NCI-H82 treated with DMSO at 0.1 percent for 48 hours (cell line): ENCODE results near the gene TRAF1.

Experiments used
- DNase-seq: peaks from one replicate; lab custom pipeline; 2025; ENCODE audit not compliant: unreplicated experiment; lab: John Stamatoyannopoulos, UW

The TRAF1 gene

DNA sequence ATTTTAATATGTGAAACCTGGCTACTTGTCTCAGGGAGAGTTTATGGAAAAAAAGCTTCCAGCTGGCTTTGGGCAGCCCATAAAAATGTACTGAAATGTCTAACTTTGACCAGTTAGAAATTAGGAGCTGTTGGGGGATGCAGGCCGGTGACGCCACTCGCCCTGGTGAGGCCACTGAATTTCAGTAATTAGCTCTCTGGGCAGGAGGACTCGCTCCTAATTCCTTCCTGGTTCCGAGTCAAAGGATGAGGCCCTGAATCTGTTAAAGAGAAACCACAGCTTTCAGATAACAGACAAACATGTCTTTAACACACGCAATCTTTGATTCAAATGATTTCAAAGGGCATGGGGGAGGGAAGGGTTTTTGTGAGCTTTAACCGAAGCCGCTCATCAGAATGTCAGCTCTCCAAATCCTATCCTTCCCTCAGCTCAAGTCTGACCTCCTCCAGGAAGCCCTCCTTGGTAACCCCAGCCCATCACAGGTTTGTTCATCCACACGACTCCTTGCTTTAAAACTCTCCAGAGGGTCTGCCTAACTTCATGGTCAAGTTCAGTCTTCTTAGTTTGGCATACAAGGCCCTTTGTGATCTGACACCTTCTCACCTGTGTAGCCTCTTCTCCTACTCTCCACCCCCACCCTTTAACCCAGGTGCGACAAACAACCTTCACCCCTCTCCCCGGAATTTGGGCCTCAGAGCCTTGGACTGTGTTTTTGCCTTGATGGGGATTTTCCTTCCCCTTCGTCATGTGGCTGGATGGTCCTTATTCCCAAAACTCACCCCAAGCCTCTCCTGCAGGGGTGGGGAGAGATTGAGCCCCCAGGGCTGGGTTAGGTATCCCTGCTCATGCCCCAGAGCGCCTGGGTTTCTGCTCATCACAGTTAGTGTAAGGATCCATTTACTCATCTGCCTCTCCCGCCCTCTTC is 36.0 kb downstream of the TRAF1 start:
- DNase-seq = no peak

DNA sequence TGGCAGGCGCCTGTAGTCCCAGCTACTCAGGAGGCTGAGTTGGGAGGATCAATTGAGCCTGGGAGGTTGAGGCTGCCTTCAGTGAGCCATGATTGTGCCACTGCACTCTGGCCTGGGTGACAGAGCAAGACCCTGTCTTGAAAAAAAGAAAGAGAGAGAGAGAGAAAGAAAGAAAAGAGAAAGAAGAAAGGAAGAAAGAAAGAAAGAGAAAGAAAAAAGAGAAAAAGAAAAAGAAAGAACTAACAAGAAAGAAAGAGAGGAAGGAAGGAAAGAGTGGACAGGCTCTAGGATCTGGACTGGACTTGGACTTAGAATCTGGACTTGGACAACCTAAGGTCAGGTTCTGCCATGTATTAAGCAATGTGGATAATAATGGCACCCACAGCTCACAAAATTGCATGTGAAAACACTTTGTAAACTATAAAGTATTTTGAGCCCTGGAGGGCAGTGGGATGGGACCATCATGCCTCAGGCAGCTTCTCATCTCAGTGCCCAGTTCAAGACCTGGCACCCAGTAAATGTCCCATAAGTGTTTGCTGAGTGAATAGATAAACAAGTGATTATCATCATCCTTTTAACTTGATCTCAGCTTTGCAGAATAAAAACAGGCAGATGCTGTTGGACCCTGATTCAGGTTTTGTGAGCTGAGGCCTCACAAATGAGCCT is 36.9 kb downstream of the TRAF1 start:
- peak; percentile 23 for DNase-seq

DNA sequence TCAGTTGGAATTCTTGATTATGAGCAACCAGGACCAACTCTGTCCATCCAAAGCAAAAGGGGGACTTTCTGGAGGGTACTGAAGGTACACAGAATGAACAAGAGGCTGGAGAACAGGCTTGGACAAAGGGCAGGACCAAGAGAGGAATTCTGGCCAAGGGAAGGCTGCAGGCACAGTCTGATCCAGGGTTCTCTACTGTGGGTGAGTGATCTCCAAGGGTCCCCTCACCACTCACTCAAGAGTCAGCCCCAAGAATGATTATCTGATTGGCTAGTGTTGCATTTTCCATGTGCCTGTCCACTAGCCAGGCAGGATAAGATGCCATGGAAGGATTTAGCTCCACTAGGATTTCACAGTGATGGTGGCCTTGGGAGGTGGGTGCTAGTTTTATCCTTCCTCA is 38.0 kb downstream of the TRAF1 start:
- DNase-seq = no peak

DNA sequence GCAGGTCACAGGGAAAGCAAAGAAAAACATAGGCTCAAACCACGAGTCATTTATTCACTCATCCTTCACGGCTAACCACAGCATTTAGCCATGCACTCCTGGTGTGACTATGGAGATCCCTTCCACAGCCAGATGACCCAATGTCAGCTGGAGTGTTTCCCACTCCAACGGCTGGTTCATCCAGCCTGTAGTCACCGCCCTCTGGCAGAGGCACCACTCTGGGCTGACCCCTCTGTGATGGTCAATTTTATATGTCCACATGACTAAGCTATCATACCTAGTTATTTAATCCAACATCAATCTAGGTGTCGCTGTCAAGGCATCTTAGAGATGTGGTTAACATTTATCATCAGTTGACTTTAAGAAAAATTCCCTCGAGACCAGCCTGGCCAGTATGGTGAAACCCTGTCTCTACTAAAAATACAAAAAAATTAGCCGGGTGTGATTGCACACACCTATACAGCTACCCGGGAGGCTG is 40.1 kb downstream of the TRAF1 start:
- DNase-seq = no peak

DNA sequence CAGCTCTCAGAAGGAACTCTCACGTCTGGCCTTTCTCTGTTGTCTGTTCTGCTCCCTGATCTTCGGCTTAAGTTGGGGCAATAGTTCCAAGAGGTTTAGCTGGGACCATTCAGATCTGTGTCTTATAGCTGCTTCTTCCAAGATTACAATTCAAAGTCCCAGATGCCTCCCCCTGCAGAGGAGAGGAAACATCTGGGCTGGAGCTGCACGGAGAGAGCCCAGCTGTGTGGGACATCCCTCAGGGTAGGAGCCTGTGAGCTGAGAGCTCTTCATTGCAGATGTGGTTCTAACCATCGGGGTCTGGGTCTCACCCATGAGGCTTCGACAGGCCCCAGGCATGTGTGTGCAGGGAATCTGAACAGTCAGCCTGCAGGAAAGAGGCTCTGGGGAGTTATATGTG is 40.6 kb downstream of the TRAF1 start:
- DNase-seq = no peak

DNA sequence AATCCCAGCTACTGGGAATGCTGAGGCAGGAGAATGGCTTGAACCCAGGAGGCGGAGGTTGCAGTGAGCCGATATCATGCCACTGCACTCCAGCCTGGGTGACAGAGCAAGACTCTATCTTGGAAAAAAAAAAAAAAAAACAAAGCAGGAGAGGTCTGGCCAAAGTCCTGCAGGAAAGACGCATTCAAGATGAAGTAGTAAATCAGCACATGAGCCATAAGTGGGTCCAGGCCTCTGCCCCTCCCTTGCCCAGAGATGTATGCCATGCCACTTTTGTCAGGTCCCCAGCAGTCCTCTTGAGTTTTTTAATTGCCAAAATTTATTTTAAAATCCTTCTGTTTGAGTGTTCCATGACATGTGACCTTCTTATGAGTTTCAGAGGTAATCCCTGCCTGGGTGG is 41.1 kb downstream of the TRAF1 start:
- DNase-seq = no peak

DNA sequence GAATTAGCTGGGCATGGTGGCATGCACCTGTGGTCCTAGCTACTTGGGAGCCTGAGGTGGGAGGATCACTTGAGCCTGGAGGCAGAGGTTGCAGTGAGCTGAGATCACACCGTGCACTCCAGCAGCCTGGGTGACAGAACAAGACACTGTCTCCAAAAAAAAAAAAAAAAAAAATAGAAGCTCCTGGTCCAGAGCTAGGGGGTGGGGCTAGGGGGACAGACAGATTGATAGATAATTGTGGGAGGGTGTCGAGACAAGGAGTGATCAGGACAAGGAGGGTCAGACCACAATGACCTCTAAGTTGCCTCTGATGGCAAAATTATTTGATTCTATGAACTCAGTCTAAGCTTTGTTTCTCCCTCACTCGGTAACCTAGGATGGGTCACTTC is 43.0 kb downstream of the TRAF1 start:
- no peak for DNase-seq

DNA sequence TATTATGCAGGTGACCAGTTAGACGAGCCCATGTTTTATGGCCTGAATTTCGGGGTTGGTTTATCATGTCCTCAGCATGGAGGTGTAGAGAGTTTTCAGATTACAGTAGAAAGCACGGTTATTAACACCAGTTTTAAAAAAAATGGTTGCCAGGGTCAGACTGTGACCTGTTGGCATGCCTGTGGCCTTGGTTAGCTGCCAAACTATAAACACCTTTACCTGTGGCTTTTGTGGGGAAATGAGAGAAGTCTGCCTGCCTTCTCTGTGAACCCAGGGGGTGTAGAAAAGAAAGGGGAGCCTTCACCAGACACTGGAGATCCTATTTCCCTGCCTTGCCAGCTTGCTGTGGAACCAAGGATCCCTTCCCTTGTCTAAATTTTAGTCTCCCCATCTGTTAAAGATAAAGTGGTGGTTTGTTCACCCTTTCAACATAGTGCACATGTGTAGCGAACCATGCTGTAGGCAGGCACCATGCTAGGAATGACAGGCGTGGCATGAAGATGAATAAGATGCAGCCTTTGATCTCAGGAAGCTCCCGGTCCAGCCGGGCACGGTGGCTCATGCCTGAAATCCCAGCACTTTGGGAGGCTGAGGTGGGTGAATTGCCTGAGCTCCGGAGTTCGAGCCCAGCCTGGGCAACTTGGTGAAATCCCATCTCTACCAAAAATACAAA is 43.5 kb downstream of the TRAF1 start:
- no peak for DNase-seq

DNA sequence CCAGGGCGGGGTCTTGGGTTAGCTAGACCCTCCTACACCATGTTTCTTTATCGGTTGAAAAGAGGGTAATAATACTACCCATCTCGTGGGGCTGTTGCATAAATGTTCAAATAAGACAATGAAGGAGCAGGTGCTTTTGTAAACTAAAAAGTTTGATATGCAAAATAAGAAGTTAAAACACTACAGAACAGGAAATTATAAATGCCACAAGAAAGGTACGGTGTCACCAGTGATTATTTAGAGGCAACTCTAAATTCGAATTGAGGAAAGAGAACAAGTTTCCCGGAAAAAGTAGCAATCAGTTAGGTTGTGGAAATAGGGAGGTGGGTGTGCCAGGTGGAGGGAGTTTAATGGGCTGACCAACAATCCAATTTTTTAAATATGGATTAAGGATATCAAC is 47.1 kb downstream of the TRAF1 start:
- DNase-seq = no peak

DNA sequence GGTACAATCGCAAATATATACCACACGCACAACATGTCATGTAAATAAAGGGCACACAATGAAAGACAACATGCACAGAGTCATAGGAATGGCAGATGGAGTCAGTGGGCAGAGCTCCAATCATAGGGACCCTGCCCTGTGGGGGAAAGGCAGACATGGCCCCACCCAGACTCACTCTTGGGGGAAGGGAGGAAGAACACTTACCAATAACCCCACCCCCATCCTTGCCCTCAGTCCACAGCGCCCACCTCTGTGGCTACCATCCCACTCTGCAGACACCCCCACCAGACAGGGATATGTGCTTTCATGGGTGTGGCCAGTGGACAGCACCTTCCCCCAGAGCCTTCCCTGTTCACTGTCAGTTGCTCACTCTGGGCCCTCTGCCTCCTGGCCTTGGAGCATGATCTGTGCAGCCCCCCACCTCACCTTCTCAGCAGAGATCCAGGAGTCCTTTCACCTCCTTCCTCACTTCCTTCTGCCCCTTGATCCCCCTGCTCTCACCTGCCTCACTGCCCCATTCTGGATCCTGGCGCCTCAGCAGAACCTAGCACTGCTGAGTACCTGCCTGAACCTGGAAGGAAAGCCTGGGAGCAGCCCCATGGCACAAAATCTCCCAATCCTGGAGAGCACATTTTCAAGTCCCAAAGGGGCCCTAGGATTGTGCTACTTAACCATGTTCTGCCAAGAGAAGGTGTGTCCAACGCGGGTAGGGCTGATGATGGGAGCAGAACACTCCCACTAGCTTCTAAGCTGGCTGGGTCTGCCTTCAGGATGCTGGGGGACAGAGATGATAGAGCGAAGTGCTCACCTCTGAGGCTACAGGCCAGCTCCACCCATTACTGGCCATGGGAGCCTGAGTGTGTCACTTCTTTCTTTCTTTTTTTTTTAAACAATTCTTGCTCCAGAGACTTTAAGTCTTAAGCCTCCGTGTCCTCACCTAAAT is 48.1 kb downstream of the TRAF1 start:
- peak; percentile 38 for DNase-seq

DNA sequence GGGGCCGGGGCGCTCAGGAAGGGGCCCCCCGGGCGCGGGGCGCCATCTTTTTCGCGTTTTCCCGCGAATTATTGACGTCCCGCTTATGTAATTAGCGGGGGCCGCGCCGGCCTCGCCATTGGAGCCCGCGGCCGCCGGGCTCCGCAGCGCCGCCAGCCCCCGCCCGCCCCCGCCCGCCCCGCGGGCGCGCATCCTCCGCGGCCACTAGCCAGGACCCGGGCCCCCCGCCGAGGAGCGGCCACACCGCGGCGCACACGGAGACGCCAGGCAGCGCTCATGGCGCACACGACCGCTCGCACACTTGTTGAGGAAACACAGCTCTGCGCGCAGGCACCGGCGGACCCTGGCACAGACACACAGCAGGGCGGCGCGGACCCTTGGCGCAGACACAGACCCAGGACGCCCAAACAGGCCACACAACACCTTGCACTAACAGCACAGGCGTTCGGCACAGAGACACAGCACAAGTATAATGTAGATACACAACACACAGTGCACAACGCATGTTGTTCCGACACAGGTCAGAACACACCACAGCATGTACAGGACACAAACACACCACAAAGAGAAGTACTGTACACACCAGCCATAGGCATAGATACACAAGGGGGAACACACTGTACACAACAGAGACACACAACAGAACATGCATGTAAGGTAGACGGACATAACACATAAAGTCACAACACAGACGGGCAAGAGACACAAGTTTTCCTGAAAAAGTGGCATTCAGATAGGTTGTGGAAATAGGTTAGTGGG is 49.1 kb downstream of the TRAF1 start:
- DNase-seq = peak; percentile 30

DNA sequence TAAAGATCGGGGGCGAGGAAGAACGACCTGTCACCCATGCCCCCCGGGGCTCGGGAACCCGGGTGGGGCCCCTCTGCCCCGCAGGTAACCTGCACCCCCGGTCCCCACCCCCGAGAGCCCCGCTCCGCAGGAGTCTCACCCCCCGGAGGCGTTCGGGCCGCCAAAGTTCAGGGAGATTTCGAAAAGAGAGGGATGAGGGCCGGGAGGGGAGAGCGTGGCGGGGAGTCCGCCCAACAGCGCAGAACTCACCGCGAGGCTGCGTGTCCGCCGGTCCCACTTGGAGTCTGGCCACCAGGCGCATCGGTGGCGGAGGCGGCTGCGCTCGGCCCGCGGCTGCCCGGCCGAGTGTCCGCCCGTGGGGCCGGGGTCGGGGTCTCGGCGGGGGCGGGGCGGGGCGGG is 49.8 kb downstream of the TRAF1 start, which contains the start of gene PHF19:
PHF19 (minus strand) TSS at position 347 of the 399 bp plus-strand sequence. CDS start 2,447 bp downstream, outside the sequence.
- DNase-seq = no peak

DNA sequence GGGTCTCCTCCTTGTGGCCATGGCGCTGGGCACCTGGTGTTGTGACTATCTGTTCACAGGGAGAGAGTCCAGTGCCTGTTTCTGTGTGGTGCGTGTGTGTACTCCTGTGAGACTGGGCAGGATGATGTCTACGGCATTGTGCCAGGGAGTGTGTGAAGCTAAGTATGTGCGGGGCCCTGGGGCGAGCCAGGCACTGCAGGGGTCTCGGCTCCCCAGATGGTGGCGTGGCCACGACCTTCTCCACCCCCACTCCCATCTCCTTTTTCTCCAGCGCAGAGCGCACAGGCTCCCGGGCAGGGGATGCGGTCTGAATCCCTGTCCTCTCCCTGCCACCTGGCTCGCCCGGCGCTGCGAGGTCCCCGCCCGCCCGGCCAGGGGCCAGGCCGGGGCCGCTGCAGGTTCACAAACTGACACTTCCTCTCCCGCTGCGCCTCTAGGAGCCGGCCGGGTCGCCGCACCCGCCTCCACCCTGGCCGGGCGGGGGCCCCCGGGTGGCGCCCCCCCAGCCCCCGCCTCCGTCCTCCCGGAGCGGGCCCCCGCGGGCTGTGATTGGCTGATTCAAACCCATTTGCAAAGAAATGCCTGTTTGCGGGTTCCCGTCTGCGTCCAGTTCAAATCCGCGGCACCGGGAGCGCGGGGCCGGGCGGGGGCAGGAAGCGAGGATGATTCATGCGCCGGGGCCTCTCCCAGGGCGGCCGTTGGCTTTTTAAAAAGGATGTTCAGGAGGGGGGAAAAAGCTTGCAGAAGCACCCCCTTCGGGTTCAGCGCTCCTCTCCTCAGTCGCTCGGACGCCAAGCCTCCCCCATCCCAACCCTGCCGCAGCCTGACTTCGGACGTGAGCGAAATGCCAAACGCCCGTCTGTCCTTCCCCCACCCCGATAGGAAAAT is 50.4 kb downstream of the TRAF1 start:
- DNase-seq = peak; percentile 71

DNA sequence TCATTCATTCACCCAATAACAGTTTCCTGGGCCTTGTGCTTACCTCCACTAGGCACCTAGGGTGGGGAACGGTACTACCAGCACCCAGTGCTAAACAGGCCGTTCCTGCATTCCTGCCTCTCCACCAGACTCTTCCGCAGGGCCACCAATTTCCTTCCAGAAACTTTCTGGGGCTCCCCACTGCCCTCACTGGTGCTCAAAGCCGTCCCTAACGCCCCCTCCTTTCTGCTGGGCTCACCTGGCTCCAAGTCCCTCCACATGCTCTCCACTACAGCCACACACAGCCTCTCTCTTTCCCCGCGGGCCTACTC is 51.0 kb downstream of the TRAF1 start:
- no peak for DNase-seq

DNA sequence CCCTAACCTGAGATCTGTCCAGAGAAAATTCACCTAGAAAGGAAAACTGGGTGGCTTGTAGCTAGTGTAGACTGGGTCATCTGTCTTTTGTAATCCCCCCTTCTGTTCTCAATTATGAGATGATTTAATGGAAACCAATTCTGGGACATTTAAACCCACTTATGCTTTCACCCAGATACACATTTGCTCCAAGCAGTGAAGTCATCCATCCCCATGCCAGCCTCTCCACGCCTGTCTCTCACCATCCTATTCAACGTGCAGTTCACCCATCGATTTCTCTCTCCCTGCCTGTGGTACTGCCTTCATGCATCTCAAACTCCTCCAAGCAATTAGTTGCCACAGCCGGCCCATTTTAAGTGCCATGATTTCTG is 51.4 kb downstream of the TRAF1 start:
- DNase-seq = no peak

DNA sequence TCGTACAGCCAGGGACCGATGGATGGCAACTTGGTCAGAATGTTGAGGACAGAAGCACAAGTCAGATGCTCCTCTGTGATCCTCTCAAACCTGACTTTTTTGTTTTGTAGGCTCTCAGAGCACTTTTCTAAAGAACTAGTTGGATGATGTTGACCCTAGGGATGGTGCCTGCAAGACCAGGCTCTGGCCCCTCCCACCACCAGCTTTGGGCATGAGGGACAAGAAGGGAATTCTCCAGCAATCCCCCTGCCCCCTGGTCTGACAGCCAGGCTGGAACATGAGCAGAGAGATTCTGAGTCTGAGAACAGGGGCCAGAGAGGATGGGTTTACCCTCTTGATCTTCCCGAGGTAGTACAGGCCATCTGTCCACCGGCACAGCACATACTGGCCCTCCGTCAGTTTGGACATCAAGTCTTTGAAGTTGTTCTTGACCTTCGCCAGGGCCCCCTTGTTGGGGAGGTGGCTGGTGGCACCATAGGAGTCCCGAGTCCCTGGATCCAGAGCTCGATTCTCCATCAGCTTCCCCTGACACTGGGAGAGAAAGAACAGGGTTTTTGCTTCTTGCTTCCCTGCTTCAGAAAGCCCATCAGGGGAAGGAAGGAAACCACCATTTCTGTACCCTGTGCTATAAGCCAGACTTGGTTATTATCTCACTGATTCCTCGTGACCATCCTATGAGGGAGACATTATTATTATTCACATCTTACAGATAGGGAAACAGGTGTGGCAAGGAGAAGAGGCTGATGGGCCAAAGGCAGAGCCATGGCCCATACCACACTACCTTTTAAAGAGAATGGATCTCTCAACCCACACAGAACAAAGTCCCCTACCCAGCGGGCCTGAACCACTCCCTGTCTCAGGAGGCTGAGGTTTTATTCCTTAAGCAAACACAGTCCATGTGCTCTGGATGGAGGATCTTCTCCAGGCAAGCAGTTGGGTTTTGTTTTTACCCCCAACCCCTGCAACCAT is 52.1 kb downstream of the TRAF1 start:
- DNase-seq = no peak

DNA sequence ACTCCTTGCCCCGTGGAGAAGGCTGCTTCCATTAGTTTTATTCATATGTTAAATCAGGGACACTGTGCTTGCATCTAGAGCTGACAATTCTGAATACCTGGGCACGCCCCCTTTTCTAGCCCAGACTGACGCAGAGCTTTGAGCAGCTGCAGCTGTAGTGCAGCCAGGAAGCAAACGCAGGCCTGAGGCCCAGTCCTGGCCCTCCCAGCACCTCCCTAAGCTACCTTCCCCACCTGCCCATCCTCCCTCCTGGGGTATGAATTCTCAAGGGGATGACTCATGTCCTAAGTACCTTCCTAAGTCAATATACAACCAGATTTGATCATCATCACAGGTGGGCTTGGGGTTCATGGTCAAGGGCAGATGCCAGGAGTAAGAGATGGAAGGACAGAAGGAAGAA is 53.1 kb downstream of the TRAF1 start:
- DNase-seq = no peak
